Lower leg skin (tissue), 3 donors: Measurements from ENCODE around the gene RPS14.

Source experiments
- CTCF ChIP-seq, 3 donors: fragments of 450-650 bp; IDR thresholded peaks; one replicate each; pipeline ENCODE4 v1.5.1; 2016; ENCODE audit warnings: antibody characterized with exemption in 3 of 3, mild to moderate bottlenecking in 3 of 3, moderate library complexity in 2 of 3
- POLR2A ChIP-seq, 2 donors: fragments of 450-650 bp; IDR thresholded peaks; one replicate each; pipeline ENCODE4 v1.6.1; 2016 to 2017; ENCODE audit warnings: antibody characterized with exemption in 2 of 2, mild to moderate bottlenecking in 1 of 2, moderate library complexity in 1 of 2

- no peak for TF ChIP-seq CTCF (IDR thresholded peaks at IDR 0.05)
- TF ChIP-seq POLR2A (IDR thresholded peaks at IDR 0.05), result no peak
These were observed 37.1 kb upstream of the RPS14 start for GRCh38 chr5:150486402-150487198.
